K562 (cell line): ENCODE measurements around the gene ZKSCAN4. TPM values are rescaled to one million over a fixed set of nuclear protein-coding genes. Genes with fewer than 3 reads are reported as not detected.

ENCODE experiments used
- DIDO1 ChIP-seq: fragments of 450-650 bp; IDR thresholded peaks from 2 replicates; pipeline ENCODE4 v1.6.1; 2016; ENCODE audit warnings: low read depth, missing biosample characterization, missing genetic modification characterization
- MYC ChIP-seq, 2 experiments: fragments of 250-450 bp in 1 of 2; sonication (Bioruptor Pico) in 1 of 2; IDR thresholded peaks; 2 replicates each; pipeline versions ENCODE4 v1.5.1 to v1.6.1; 2012 to 2021; ENCODE audit warnings: low read depth in 2 of 2, borderline replicate concordance in 1 of 2, improper control_type of control experiment in 1 of 2, low read length in 1 of 2, mild to moderate bottlenecking in 1 of 2, moderate library complexity in 1 of 2
- NCOR1 ChIP-seq: fragments of 450-650 bp; IDR thresholded peaks from 2 replicates; pipeline ENCODE4 v1.6.1; 2016; ENCODE audit warnings: mild to moderate bottlenecking, moderate library complexity
- NFE2L1 ChIP-seq: fragments of 450-650 bp; IDR thresholded peaks from 2 replicates; pipeline ENCODE4 v1.6.1; 2016; ENCODE audit warnings: missing genetic modification characterization, low read depth, mild to moderate bottlenecking, missing compliant biosample characterization, moderate library complexity, borderline replicate concordance
- PURB ChIP-seq: sonication (generic); formaldehyde crosslinking; IDR thresholded peaks from 2 replicates; pipeline ENCODE4 v1.9.0; 2021; ENCODE audit warnings: low read depth, mild to moderate bottlenecking, missing genetic modification reagents
- RNF2 ChIP-seq: sonication (generic); IDR thresholded peaks from 2 replicates; pipeline ENCODE4 v1.6.1; 2016
- ZBTB1 ChIP-seq: sonication (generic); formaldehyde crosslinking; IDR thresholded peaks from 2 replicates; pipeline ENCODE4 v1.8.1; 2023; ENCODE audit warnings: missing genetic modification reagents, low read depth, mild to moderate bottlenecking, borderline replicate concordance
- ZC3H11A ChIP-seq: IDR thresholded peaks from 2 replicates; pipeline ENCODE4 v1.6.1; 2012; ENCODE audit warnings: low read depth, low read length, improper control_type of control experiment
- ZFP36 ChIP-seq: fragments of 150-350 bp; IDR thresholded peaks from 2 replicates; pipeline ENCODE4 v1.6.1; 2018; ENCODE audit warnings: low read length, low read depth; ENCODE audit not compliant: partially characterized antibody
- ZNF444 ChIP-seq: fragments of 250-450 bp; sonication (Bioruptor Pico); IDR thresholded peaks from 2 replicates; pipeline ENCODE4 v1.4.0; 2020; ENCODE audit warnings: mild to moderate bottlenecking, moderate library complexity
- polyA plus RNA-seq, 8 experiments: library from polyadenylated mRNA; depleted of rRNA in 4 of 8; stranded (reverse) in 5 of 8; unstranded in 3 of 8; fragments of >200 nt; fragmentation: Nextera tagmentation in 2 of 8; fragmentation: Illumina TruSeq in 1 of 8; extraction: Ambion mirVana in 2 of 8; extraction: Trizol in 1 of 8; gene quantifications; 2 replicates each; pipeline versions ENCODE4 v1.2.1 to v1.2.3, GENCODE V29; 2011 to 2014; ENCODE audit warnings: inconsistent platforms in 1 of 8, missing spikeins in 1 of 8
- total RNA-seq, 7 experiments: library from RNA; depleted of rRNA in 6 of 7; stranded (reverse); fragments of >200 nt in 6 of 7; fragmentation: Illumina TruSeq in 2 of 7; extraction: Trizol in 2 of 7; gene quantifications; 2 replicates each; pipeline versions ENCODE4 v1.2.1 to v1.2.3, GENCODE V29; 2011 to 2021; ENCODE audit warnings: low replicate concordance in 1 of 7
- TF ChIP-seq, protein P1 (sequence below), 2 experiments: fragments of 450-650 bp; IDR thresholded peaks; 2 replicates each; pipeline ENCODE4 v1.6.1; 2018; ENCODE audit warnings: mild to moderate bottlenecking in 2 of 2, low read depth in 1 of 2; ENCODE audit not compliant: partially characterized antibody in 2 of 2
- TF ChIP-seq, protein P2 (sequence below): fragments of 250-450 bp; sonication (Bioruptor Pico); IDR thresholded peaks from 2 replicates; pipeline ENCODE4 v1.5.0; 2021
- TF ChIP-seq, protein P3 (sequence below): sonication (generic); formaldehyde crosslinking; IDR thresholded peaks from 2 replicates; pipeline ENCODE4 v1.8.1; 2022; ENCODE audit warnings: missing genetic modification reagents
- TF ChIP-seq, protein P4 (sequence below): fragments of 450-650 bp; IDR thresholded peaks from 2 replicates; pipeline ENCODE4 v1.6.1; 2017; ENCODE audit warnings: antibody characterized with exemption, mild to moderate bottlenecking
- TF ChIP-seq, protein P5 (sequence below): sonication (generic); formaldehyde crosslinking; IDR thresholded peaks from 2 replicates; pipeline ENCODE4 v1.8.0; 2022; ENCODE audit warnings: mild to moderate bottlenecking, low read depth, missing genetic modification reagents

Gene ZKSCAN4
- total and polyA plus RNA-seq, 9 of the 15 experiments (the other 6 are each of a cell fraction or from before 2014, with no cell fraction given) = 1.2 to 5.3 (median 4.7) TPM

DNA sequence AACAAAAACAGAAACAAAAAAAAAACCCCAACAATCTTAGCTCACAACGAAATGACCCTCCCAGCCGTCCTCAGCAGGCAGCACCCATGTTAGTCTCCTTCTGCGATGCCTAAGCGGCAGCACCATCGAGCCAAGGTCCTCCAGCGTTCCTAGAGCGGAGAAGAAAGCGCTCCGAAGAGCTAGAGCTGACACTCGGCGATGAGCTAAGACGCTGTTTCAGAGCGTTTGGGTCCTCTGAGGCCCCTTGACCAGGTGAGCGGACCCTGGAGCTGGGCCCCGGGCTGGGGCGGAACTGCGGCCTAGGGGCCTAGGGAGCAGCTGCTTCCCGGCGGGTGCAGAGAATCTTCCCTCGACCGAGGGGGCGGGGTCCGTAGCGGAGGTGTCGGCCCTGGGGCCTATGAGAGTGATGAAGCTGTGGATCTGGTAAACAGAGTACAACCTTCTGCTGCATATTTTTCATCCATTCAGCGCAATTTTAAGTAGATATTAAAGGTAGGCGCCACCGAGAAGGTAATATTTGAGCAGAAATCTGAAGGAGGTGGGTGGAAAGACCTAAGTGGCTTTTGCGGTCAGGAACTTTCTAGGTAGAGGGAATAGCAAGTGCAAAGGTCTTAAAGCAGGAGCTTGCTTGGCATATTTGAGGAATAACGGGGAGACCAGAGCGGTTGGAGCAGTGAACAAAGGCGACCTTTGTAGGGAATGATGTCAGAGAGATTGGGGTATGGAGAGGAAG is 15.1 kb upstream of the ZKSCAN4 start, which contains the start of gene ZSCAN26 (continued):
- TF ChIP-seq, protein P1, sequence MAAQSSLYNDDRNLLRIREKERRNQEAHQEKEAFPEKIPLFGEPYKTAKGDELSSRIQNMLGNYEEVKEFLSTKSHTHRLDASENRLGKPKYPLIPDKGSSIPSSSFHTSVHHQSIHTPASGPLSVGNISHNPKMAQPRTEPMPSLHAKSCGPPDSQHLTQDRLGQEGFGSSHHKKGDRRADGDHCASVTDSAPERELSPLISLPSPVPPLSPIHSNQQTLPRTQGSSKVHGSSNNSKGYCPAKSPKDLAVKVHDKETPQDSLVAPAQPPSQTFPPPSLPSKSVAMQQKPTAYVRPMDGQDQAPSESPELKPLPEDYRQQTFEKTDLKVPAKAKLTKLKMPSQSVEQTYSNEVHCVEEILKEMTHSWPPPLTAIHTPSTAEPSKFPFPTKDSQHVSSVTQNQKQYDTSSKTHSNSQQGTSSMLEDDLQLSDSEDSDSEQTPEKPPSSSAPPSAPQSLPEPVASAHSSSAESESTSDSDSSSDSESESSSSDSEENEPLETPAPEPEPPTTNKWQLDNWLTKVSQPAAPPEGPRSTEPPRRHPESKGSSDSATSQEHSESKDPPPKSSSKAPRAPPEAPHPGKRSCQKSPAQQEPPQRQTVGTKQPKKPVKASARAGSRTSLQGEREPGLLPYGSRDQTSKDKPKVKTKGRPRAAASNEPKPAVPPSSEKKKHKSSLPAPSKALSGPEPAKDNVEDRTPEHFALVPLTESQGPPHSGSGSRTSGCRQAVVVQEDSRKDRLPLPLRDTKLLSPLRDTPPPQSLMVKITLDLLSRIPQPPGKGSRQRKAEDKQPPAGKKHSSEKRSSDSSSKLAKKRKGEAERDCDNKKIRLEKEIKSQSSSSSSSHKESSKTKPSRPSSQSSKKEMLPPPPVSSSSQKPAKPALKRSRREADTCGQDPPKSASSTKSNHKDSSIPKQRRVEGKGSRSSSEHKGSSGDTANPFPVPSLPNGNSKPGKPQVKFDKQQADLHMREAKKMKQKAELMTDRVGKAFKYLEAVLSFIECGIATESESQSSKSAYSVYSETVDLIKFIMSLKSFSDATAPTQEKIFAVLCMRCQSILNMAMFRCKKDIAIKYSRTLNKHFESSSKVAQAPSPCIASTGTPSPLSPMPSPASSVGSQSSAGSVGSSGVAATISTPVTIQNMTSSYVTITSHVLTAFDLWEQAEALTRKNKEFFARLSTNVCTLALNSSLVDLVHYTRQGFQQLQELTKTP (IDR thresholded peaks at IDR 0.05; ENCODE audit: low read depth in 1 of 2, partially characterized antibody in 2 of 2) = peak in 1 of 2 experiments; percentile 46
- TF ChIP-seq ZBTB1 (CRISPR knock-in tag) = no peak
- TF ChIP-seq NCOR1 = 0 out of 2 replicates have a peak, but pooled peaks have one; percentile 1
- TF ChIP-seq, protein P2, sequence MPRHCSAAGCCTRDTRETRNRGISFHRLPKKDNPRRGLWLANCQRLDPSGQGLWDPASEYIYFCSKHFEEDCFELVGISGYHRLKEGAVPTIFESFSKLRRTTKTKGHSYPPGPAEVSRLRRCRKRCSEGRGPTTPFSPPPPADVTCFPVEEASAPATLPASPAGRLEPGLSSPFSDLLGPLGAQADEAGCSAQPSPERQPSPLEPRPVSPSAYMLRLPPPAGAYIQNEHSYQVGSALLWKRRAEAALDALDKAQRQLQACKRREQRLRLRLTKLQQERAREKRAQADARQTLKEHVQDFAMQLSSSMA (CRISPR knock-in tag) = no peak
- TF ChIP-seq, protein P3, sequence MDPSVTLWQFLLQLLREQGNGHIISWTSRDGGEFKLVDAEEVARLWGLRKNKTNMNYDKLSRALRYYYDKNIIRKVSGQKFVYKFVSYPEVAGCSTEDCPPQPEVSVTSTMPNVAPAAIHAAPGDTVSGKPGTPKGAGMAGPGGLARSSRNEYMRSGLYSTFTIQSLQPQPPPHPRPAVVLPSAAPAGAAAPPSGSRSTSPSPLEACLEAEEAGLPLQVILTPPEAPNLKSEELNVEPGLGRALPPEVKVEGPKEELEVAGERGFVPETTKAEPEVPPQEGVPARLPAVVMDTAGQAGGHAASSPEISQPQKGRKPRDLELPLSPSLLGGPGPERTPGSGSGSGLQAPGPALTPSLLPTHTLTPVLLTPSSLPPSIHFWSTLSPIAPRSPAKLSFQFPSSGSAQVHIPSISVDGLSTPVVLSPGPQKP = no peak
- TF ChIP-seq RNF2 = 0 out of 2 replicates have a peak, but pooled peaks have one; percentile 33
- peak; percentile 92 for TF ChIP-seq DIDO1 (tag)
- TF ChIP-seq NFE2L1 (tag) = no peak
- no peak for TF ChIP-seq PURB
- TF ChIP-seq, protein P4, sequence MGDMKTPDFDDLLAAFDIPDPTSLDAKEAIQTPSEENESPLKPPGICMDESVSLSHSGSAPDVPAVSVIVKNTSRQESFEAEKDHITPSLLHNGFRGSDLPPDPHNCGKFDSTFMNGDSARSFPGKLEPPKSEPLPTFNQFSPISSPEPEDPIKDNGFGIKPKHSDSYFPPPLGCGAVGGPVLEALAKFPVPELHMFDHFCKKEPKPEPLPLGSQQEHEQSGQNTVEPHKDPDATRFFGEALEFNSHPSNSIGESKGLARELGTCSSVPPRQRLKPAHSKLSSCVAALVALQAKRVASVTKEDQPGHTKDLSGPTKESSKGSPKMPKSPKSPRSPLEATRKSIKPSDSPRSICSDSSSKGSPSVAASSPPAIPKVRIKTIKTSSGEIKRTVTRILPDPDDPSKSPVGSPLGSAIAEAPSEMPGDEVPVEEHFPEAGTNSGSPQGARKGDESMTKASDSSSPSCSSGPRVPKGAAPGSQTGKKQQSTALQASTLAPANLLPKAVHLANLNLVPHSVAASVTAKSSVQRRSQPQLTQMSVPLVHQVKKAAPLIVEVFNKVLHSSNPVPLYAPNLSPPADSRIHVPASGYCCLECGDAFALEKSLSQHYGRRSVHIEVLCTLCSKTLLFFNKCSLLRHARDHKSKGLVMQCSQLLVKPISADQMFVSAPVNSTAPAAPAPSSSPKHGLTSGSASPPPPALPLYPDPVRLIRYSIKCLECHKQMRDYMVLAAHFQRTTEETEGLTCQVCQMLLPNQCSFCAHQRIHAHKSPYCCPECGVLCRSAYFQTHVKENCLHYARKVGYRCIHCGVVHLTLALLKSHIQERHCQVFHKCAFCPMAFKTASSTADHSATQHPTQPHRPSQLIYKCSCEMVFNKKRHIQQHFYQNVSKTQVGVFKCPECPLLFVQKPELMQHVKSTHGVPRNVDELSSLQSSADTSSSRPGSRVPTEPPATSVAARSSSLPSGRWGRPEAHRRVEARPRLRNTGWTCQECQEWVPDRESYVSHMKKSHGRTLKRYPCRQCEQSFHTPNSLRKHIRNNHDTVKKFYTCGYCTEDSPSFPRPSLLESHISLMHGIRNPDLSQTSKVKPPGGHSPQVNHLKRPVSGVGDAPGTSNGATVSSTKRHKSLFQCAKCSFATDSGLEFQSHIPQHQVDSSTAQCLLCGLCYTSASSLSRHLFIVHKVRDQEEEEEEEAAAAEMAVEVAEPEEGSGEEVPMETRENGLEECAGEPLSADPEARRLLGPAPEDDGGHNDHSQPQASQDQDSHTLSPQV = peak; percentile 62; the same call in 1 of the 2 replicates
- no peak for TF ChIP-seq ZFP36
- TF ChIP-seq MYC (IDR thresholded peaks at IDR 0.05; ENCODE audit: low read depth, low read length) = peak; percentile 70
- TF ChIP-seq MYC (CRISPR knock-in tag; IDR thresholded peaks at IDR 0.05; ENCODE audit: borderline replicate concordance, low read depth) = 0 out of 2 replicates have a peak, but pooled peaks have one; percentile 54
- TF ChIP-seq ZNF444 (CRISPR knock-in tag) = no peak
- no peak for TF ChIP-seq ZC3H11A
- TF ChIP-seq, protein P5, sequence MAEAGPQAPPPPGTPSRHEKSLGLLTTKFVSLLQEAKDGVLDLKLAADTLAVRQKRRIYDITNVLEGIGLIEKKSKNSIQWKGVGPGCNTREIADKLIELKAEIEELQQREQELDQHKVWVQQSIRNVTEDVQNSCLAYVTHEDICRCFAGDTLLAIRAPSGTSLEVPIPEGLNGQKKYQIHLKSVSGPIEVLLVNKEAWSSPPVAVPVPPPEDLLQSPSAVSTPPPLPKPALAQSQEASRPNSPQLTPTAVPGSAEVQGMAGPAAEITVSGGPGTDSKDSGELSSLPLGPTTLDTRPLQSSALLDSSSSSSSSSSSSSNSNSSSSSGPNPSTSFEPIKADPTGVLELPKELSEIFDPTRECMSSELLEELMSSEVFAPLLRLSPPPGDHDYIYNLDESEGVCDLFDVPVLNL (CRISPR knock-in tag) = no peak
